ENCODE data around the gene TPCN1. TPM values are rescaled to one million over a fixed set of nuclear protein-coding genes. Genes with fewer than 3 reads are reported as not detected.

TPCN1 gene
- total and polyA plus RNA-seq, 4 donors, result 20.8 to 61.7 (median 30.7) TPM

DNA sequence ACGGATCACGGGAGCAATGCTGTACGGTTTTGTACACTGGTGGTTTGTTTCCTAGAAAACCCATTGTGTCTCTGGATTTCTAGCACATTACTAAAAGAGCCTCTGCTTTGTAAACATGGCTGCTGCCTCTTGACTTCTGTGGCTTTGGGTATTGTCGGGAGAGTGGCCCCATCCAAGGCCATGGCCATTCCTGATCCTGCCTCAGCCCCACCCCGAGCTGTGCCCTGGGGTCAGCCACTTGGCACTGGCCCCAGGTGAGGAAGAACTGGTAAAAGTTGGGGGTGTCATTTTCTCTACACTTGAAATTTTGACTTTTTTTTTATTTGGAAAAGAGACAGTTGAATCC, 77.2 kb downstream of the TPCN1 start:
- no peak for ATAC-seq (ENCODE audit: insufficient read depth, low FRiP score)
- WGBS, 2 donors, result 87 to 89% methylated on average over 5 of the region's 5 CpGs
- H3K36me3 ChIP-seq (ENCODE audit: control insufficient read depth in 4 of 4, insufficient read depth in 4 of 4, low read length in 4 of 4), result peaks cover 2 to 40% (median 4%) of the 10 kb centered on the region in 4 donors
- TF ChIP-seq, protein P1, sequence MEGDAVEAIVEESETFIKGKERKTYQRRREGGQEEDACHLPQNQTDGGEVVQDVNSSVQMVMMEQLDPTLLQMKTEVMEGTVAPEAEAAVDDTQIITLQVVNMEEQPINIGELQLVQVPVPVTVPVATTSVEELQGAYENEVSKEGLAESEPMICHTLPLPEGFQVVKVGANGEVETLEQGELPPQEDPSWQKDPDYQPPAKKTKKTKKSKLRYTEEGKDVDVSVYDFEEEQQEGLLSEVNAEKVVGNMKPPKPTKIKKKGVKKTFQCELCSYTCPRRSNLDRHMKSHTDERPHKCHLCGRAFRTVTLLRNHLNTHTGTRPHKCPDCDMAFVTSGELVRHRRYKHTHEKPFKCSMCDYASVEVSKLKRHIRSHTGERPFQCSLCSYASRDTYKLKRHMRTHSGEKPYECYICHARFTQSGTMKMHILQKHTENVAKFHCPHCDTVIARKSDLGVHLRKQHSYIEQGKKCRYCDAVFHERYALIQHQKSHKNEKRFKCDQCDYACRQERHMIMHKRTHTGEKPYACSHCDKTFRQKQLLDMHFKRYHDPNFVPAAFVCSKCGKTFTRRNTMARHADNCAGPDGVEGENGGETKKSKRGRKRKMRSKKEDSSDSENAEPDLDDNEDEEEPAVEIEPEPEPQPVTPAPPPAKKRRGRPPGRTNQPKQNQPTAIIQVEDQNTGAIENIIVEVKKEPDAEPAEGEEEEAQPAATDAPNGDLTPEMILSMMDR (IDR thresholded peaks at IDR 0.05; ENCODE audit: control extremely low read depth, extremely low read depth), result no peak
- no peak for DNase-seq
- H3K9me3 ChIP-seq (ENCODE audit: control insufficient read depth in 4 of 4, insufficient read depth in 3 of 4, low read length in 3 of 4), result no peaks in the 10 kb centered on the region
- peak overlapping the region; percentile 10 to 60 for H3K27ac ChIP-seq (ENCODE audit: low read depth in 1 of 2, low read length in 1 of 2)
- H3K4me3 ChIP-seq, result no peak overlapping the region
- no peaks in the 10 kb centered on the region for H3K27me3 ChIP-seq (ENCODE audit: control insufficient read depth in 3 of 3, insufficient read depth in 3 of 3, low read length in 2 of 3)
- H3K9ac ChIP-seq (ENCODE audit: insufficient read depth in 1 of 2, low read length in 2 of 2), result no peak overlapping the region
- peaks cover 0 to 12% (median 10%) of the 10 kb centered on the region in 5 donors for H3K4me1 ChIP-seq (ENCODE audit: control insufficient read depth in 5 of 5, insufficient read depth in 5 of 5, low read length in 5 of 5)

DNA sequence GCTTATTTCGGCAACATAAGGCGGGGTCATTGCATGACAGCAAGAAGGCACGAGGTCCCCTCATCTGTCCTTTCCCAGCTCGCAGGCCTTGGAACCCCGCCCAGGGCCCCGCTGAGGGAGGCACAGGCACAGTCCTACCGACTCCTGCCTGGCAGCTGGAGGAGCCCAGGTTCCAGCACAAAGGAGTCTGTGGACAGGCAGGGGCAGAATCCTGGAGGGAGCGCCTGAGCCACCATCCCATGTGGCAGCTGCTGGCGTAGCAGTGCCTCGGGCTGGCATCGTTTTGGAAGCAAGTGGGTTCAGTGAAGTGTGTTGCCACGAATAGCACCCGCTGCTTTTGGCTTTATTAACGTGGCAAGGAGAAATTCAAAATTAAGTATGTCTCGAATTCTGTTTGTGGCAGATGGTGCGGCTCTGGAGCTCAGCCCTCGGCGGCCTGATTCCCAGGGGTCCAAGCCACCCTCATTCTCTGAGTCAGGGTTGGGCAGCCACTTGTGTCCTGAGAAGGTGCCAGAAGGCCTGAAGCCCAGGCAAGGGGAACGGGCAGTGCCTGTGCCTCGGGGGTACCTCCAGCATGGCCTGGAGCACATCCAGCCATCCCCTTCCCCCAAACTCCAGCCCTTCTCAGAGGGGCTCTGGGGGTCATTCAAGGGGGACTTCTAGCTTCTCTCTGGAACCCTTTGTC, 77.7 kb downstream of the TPCN1 start:
- Histone ChIP-seq H3K4me3 (no peak overlapping the region), H3K27me3 (ENCODE audit: control insufficient read depth in 3 of 3, insufficient read depth in 3 of 3, low read length in 2 of 3) (no peaks in the 10 kb centered on the region), H3K9me3 (ENCODE audit: control insufficient read depth in 4 of 4, insufficient read depth in 3 of 4, low read length in 3 of 4) (no peaks in the 10 kb centered on the region), H3K4me1 (ENCODE audit: control insufficient read depth in 5 of 5, insufficient read depth in 5 of 5, low read length in 5 of 5) (peaks cover 0 to 12% (median 10%) of the 10 kb centered on the region in 5 donors), H3K36me3 (ENCODE audit: control insufficient read depth in 4 of 4, insufficient read depth in 4 of 4, low read length in 4 of 4) (peaks cover 2 to 37% (median 4%) of the 10 kb centered on the region in 4 donors), H3K27ac (ENCODE audit: low read depth in 1 of 2, low read length in 1 of 2) (peak overlapping the region; percentile 62 to 66), H3K9ac (ENCODE audit: insufficient read depth in 1 of 2, low read length in 2 of 2) (no peak overlapping the region)
- DNase-seq, result peak in 1 of 3 donors; percentile 12
- 80 to 86% methylated on average over 20 of the region's 20 CpGs for WGBS, 2 donors
- ATAC-seq (ENCODE audit: insufficient read depth, low FRiP score), result no peak
- TF ChIP-seq, protein P1 (IDR thresholded peaks at IDR 0.05; ENCODE audit: control extremely low read depth, extremely low read depth), result no peak

DNA sequence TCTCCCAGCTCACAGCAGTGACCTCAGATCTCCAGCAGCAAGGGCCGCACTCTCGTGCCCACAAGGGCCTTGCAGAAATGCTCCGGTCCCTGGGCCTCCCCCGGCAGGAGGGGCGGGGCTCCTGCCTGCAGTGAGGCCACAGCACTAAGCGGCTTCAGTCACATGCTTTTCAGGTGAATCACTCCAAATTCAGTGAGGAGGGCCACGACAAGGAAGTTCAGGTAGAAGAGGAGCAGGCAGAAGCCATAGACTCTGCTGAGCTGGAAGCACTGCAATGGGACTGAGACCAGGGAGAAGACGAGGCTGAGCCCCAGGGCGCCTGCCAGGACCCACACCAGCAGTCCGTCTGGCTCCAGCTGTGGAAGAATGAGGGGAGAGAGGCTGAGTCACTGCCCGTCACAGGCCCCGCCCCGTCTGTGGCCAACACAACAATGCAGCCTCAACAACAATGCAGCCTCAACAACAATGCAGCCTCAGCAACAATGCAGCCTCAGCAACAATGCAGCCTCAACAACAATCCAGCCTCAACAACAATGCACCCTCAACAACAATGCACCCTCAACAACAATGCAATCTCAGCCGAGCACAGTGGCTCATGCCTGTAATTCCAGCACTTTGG, 78.5 kb downstream of the TPCN1 start:
- ATAC-seq (ENCODE audit: insufficient read depth, low FRiP score) (peak; percentile 83), DNase-seq (peak; percentile 9 to 42 (median 27))
- peaks cover 2 to 33% (median 4%) of the 10 kb centered on the region in 4 donors for H3K36me3 ChIP-seq (ENCODE audit: control insufficient read depth in 4 of 4, insufficient read depth in 4 of 4, low read length in 4 of 4)
- peak overlapping the region; percentile 62 to 66 for H3K27ac ChIP-seq (ENCODE audit: low read depth in 1 of 2, low read length in 1 of 2)
- H3K9me3 ChIP-seq (ENCODE audit: control insufficient read depth in 4 of 4, insufficient read depth in 3 of 4, low read length in 3 of 4), result no peaks in the 10 kb centered on the region
- H3K4me3 ChIP-seq, result no peak overlapping the region
- no peaks in the 10 kb centered on the region for H3K27me3 ChIP-seq (ENCODE audit: control insufficient read depth in 3 of 3, insufficient read depth in 3 of 3, low read length in 2 of 3)
- H3K4me1 ChIP-seq (ENCODE audit: control insufficient read depth in 5 of 5, insufficient read depth in 5 of 5, low read length in 5 of 5), result peaks cover 0 to 12% (median 10%) of the 10 kb centered on the region in 5 donors
- TF ChIP-seq, protein P1 (IDR thresholded peaks at IDR 0.05; ENCODE audit: control extremely low read depth, extremely low read depth), result no peak
- H3K9ac ChIP-seq (ENCODE audit: insufficient read depth in 1 of 2, low read length in 2 of 2), result no peak overlapping the region
- 54 to 78% methylated on average over 14 of the region's 14 CpGs for WGBS, 2 donors
